Cardiac ventricle fibroblast (primary cell): ENCODE measurements around the gene GPR146. TPM values are rescaled to one million over a fixed set of nuclear protein-coding genes. Genes with fewer than 3 reads are reported as not detected.

Experiments
- total RNA-seq: library from RNA; depleted of rRNA; stranded (reverse); fragments of >200 nt; gene quantifications from 2 replicates; pipeline ENCODE4 v1.2.3, GENCODE V29; 2015

The GPR146 gene, protein sequence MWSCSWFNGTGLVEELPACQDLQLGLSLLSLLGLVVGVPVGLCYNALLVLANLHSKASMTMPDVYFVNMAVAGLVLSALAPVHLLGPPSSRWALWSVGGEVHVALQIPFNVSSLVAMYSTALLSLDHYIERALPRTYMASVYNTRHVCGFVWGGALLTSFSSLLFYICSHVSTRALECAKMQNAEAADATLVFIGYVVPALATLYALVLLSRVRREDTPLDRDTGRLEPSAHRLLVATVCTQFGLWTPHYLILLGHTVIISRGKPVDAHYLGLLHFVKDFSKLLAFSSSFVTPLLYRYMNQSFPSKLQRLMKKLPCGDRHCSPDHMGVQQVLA
- total RNA-seq: 9.2 and 13.6 TPM in 2 replicates

GRCh38 chr7:1044189-1045068, at the start of gene GPR146:
Gene GPR146, plus strand, starts transcription at chr7:1044546. Its CDS starts 12,970 bp downstream, at chr7:1057516.

GRCh38 chr7:1087952-1088920, 43.9 kb downstream of the GPR146 start, which contains the start of gene GPER1:
Gene GPER1, plus strand, starts transcription at chr7:1088113. Its CDS starts 3,616 bp downstream, at chr7:1091729.

Other genes starting within 250 kb of the GPR146 start
- 70.4 and 76.4 TPM in 2 replicates for gene SUN1, start 212.1 kb upstream of the GPR146 start, total RNA-seq
- gene GET4, start 168.0 kb upstream of the GPR146 start, total RNA-seq: 7.1 and 12.7 TPM in 2 replicates
- 1.2 TPM in 2 replicates for gene ADAP1, start 89.9 kb upstream of the GPR146 start, total RNA-seq
- 5.6 and 10.2 TPM in 2 replicates for gene COX19, start 69.0 kb upstream of the GPR146 start, total RNA-seq
- not detected in 2 replicates for gene CYP2W1, start 61.4 kb upstream of the GPR146 start, total RNA-seq
- gene GPER1, start 43.6 kb downstream of the GPR146 start, total RNA-seq: 5.6 and 7.6 TPM in 2 replicates
- 15.7 and 19.5 TPM in 2 replicates for gene ZFAND2A, start 115.7 kb downstream of the GPR146 start, total RNA-seq
- not detected in 2 replicates for gene UNCX, start 188.3 kb downstream of the GPR146 start, total RNA-seq